ENCODE measurements around the gene C19orf12.

The C19orf12 gene

DNA sequence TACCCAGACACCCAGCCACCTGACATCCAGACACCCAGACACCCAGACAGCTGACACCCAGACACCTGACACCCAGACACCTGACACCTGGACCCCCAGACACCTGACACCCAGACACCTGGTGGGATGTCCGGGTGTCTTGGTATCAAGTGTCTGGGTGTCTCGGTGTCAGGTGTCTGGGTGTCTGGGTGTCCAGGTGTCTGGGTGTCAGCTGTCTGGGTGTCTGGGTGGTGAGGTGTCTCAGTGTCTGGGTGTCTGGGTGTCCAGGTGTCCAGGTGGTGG, 18.6 kb downstream of the C19orf12 start:
- TF ChIP-seq, protein P1, sequence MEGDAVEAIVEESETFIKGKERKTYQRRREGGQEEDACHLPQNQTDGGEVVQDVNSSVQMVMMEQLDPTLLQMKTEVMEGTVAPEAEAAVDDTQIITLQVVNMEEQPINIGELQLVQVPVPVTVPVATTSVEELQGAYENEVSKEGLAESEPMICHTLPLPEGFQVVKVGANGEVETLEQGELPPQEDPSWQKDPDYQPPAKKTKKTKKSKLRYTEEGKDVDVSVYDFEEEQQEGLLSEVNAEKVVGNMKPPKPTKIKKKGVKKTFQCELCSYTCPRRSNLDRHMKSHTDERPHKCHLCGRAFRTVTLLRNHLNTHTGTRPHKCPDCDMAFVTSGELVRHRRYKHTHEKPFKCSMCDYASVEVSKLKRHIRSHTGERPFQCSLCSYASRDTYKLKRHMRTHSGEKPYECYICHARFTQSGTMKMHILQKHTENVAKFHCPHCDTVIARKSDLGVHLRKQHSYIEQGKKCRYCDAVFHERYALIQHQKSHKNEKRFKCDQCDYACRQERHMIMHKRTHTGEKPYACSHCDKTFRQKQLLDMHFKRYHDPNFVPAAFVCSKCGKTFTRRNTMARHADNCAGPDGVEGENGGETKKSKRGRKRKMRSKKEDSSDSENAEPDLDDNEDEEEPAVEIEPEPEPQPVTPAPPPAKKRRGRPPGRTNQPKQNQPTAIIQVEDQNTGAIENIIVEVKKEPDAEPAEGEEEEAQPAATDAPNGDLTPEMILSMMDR (conservative IDR thresholded peaks at IDR 0.05; ENCODE audit: low read depth, low read length) = no peak
- DNase-seq (ENCODE audit: low read depth) = no peak

GRCh38 chr19:29695765-29696564, 19.1 kb downstream of the C19orf12 start:
- DNase-seq (ENCODE audit: low read depth) = no peak
- no peak overlapping the region for H3K4me3 ChIP-seq (ENCODE audit: low read length)
- TF ChIP-seq, protein P1 (conservative IDR thresholded peaks at IDR 0.05; ENCODE audit: low read depth, low read length) = no peak

More for the DNA sequence above, 18.6 kb downstream of the C19orf12 start:
- H3K4me3 ChIP-seq (ENCODE audit: low read length) = no peak overlapping the region

GRCh38 chr19:29694669-29695627, 20.1 kb downstream of the C19orf12 start:
- TF ChIP-seq, protein P1 (conservative IDR thresholded peaks at IDR 0.05; ENCODE audit: low read depth, low read length) = peak; percentile 92
- H3K4me3 ChIP-seq (ENCODE audit: low read length) = no peak overlapping the region
- DNase-seq (ENCODE audit: low read depth) = no peak

DNA sequence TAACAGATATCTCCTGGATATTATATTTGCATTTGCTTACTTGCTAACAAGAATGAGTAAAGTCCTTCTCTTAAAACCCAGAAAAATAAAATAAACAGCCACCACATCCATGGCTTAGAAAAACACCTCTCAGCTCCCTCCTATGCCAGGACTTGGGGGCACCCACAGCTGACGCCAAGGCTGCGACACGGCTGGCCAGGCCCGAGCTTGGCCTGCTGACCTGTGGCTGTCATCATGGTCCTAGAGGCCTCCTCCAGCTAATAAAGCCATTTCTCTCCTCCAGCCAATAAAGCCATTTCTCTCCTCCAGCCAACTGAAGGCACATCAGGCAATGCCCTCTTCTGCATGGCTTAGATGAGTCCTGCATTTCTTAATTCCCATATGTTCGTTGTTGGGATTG, 20.9 kb downstream of the C19orf12 start:
- H3K4me3 ChIP-seq (ENCODE audit: low read length) = no peak overlapping the region
- no peak for DNase-seq (ENCODE audit: low read depth)
- TF ChIP-seq, protein P1 (conservative IDR thresholded peaks at IDR 0.05; ENCODE audit: low read depth, low read length) = no peak

GRCh38 chr19:29690842-29691241, 24.2 kb downstream of the C19orf12 start:
- TF ChIP-seq, protein P1 (conservative IDR thresholded peaks at IDR 0.05; ENCODE audit: low read depth, low read length) = no peak
- no peak for DNase-seq (ENCODE audit: low read depth)

GRCh38 chr19:29687897-29688728, 26.9 kb downstream of the C19orf12 start:
- no peak overlapping the region for H3K4me3 ChIP-seq (ENCODE audit: low read length)

More at GRCh38 chr19:29690842-29691241, 24.2 kb downstream of the C19orf12 start:
- no peak overlapping the region for H3K4me3 ChIP-seq (ENCODE audit: low read length)

More at GRCh38 chr19:29687897-29688728, 26.9 kb downstream of the C19orf12 start:
- TF ChIP-seq, protein P1 (conservative IDR thresholded peaks at IDR 0.05; ENCODE audit: low read depth, low read length) = no peak
- DNase-seq (ENCODE audit: low read depth) = no peak

Measured in retinal pigment epithelial cell (primary cell).